LNCAP (cell line): ENCODE results near the gene FSIP1.

Experiments
- CTCF ChIP-seq: fragments of 450-650 bp; IDR thresholded peaks from 2 replicates; pipeline ENCODE4 v1.5.1; 2017; ENCODE audit warnings: mild to moderate bottlenecking

The FSIP1 gene

DNA sequence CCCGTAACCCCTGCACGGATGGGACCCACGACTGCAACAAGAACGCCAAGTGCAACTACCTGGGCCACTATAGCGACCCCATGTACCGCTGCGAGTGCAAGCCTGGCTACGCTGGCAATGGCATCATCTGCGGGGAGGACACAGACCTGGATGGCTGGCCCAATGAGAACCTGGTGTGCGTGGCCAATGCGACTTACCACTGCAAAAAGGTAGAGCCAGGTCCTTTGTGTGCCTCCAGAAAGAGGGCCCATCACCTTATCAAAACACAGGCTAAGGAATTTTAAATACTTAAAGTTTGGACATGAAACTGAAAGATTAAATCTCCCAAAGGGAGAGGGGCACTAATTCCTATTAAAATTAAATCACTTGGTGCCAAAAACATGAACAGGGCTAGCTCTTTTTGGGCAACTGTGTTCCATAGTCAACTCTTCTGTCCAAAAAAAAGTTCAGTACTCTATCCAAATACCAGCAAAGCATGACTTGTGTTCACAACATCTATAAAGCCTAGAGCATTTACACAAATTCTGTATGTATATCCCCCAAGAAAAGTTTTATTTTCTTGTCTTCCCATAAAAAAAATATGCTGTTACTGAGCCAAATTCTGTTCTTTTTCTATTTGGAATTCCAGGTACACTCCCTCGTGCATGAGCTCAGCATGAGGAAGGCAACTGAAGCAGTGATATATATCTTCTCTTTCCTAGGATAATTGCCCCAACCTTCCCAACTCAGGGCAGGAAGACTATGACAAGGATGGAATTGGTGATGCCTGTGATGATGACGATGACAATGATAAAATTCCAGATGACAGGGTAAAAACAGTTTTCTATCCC, 192.6 kb downstream of the FSIP1 start:
- TF ChIP-seq CTCF, result no peak

DNA sequence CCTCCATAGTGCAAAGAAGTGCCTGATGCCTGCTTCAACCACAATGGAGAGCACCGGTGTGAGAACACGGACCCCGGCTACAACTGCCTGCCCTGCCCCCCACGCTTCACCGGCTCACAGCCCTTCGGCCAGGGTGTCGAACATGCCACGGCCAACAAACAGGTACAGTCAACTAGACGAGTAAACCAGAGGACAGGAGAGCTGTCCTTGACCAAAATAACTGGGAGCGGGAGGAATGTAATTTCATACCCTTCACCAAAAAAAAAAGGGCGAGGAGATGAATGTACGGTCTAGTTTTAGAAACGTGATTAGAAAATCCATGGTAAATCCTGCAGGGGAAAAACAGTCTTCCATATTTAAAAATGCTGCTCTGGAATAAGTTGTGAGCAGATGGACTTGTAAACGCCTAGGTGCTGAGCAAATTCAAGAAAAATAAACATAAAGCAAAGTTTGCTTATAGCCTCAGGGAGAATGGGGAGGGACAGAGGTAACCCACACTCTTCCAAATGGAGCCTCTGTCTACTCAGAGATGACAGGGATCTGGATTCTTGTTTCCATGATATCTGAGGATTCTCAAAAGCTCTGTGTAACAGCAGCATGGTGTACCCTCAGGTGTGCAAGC, 193.3 kb downstream of the FSIP1 start:
- TF ChIP-seq CTCF, result no peak

GRCh38 chr15:39588531-39589192, 194.0 kb downstream of the FSIP1 start:
- no peak for TF ChIP-seq CTCF

DNA sequence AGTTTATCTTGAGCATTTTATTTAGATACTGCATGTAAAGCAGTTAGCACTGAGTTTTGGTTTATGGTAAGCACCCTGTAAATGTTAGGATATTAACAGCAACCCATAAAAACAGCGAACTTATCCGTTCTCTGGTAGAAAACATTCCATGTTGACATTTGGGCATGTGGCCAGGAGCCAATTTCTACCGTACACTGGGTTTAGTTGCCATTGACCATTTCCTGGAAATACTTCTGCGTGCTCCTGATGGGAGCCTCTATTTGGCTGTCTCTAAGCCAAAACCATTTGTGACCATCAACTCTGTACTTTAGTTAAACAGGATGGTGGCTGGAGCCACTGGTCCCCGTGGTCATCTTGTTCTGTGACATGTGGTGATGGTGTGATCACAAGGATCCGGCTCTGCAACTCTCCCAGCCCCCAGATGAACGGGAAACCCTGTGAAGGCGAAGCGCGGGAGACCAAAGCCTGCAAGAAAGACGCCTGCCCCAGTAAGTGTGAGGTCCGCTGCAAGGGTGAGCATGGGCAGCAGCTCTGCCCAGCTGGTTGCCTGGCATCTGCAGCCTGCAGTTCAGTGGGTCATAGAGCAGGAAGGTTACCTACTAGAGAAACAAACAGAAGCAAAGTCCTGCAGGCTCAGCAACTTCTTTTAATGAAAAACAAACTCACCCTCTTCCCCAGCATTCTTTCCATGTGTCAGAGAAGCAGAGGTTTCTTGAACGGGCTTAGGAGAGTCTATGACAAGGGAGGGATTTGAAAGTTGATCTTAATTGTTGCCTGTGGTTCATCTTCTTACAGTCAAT, 194.7 kb downstream of the FSIP1 start:
- no peak for TF ChIP-seq CTCF

GRCh38 chr15:39587096-39587721, 195.4 kb downstream of the FSIP1 start:
- no peak for TF ChIP-seq CTCF

- no peak for TF ChIP-seq CTCF
Observed at GRCh38 chr15:39586387-39587095, 196.1 kb downstream of the FSIP1 start.
